ENCODE measurements around the gene HLF.

DNA sequence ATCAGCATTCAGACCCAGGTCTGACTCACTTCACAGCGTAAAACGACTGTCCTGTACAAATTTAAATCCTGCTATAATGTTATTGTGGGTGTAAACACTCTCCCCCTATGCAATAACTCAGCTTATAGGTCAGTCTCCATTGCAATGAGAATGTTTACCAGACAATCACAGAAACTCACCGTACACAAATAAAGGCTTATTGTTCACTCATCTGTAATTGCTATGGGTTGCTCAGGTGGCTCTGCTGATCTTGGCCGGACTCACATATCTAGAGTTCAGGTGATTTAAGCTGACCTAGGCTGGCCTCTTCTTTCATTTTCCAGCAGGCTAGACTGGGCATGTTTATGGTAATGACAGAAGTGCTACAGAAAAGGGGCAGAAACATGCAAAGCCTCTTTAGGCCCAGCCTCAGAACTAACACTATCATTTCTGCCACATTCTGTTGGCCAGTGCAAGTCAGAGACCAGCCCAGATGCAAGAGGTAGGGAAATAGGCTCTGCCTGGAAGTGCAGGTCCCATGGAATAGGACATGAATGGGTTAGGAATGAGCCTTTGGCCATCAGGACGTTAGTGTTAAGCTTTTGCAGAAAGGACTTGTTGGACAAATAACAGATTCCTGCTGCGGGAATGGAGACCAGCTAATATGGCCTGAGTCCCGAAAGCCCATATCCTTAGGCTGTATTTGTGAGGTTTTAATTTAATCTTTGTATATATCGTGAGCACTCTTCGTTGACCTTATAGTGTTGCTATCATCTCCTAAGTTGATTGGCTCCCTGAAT is 44.0 kb downstream of the HLF start:
- TF ChIP-seq, protein P1, sequence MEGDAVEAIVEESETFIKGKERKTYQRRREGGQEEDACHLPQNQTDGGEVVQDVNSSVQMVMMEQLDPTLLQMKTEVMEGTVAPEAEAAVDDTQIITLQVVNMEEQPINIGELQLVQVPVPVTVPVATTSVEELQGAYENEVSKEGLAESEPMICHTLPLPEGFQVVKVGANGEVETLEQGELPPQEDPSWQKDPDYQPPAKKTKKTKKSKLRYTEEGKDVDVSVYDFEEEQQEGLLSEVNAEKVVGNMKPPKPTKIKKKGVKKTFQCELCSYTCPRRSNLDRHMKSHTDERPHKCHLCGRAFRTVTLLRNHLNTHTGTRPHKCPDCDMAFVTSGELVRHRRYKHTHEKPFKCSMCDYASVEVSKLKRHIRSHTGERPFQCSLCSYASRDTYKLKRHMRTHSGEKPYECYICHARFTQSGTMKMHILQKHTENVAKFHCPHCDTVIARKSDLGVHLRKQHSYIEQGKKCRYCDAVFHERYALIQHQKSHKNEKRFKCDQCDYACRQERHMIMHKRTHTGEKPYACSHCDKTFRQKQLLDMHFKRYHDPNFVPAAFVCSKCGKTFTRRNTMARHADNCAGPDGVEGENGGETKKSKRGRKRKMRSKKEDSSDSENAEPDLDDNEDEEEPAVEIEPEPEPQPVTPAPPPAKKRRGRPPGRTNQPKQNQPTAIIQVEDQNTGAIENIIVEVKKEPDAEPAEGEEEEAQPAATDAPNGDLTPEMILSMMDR (IDR thresholded peaks at IDR 0.05; ENCODE audit: low read length), result no peak
- TF ChIP-seq EZH2 (optimal IDR thresholded peaks at IDR 0.05; ENCODE audit: low read depth, low read length) (no peak), EZH2phosphoT487 (IDR thresholded peaks at IDR 0.05; ENCODE audit: low read length) (no peak)

Data from MM.1S (cell line).